Measurements from ENCODE around the gene CDC25B. TPM values are rescaled to one million over a fixed set of nuclear protein-coding genes. Genes with fewer than 3 reads are reported as not detected.

CDC25B gene
- total and polyA plus RNA-seq, 2 of the 13 experiments (the other 11 are each of a cell fraction or from before 2014, with no cell fraction given), result 14.5 to 19.4 TPM

- ATAC-seq (no peak), FAIRE-seq (no peak), DNase-seq (ENCODE audit: low spot score) (no peak)
- Histone ChIP-seq H3K4me1 (ENCODE audit: insufficient read depth, low read length) (peaks cover 25% of the 10 kb centered on the region), H3K36me3 (replicated peaks in 1 of 2; ENCODE audit: control insufficient read depth in 1 of 2, insufficient read depth in 2 of 2, low read length in 2 of 2) (peaks cover 30 to 33% of the 10 kb centered on the region in 2 experiments; a peak in 4 of 5 replicates), H3K4me2 (ENCODE audit: low read depth, low read length) (no peak overlapping the region), H3K27me3 (ENCODE audit: control insufficient read depth in 1 of 2, insufficient read depth in 2 of 2, low read length in 2 of 2) (no peaks in the 10 kb centered on the region), H3K9ac (ENCODE audit: insufficient read depth, low read depth, low read length) (no peak overlapping the region), H3K4me3 (replicated peaks in 1 of 3; ENCODE audit: insufficient read depth in 1 of 3, low read depth in 2 of 3, low read length in 3 of 3) (no peak overlapping the region), H4K20me1 (ENCODE audit: insufficient read depth, low read length) (no peaks in the 10 kb centered on the region), H2AFZ (ENCODE audit: low read length) (no peak overlapping the region), H3K79me2 (ENCODE audit: insufficient read depth, low read length) (peaks cover 10% of the 10 kb centered on the region), H3K9me3 (ENCODE audit: low read length) (no peaks in the 10 kb centered on the region), H3K27ac (ENCODE audit: extremely low read length, insufficient read depth, low read length) (no peak overlapping the region)
- ChIA-PET CTCF (ENCODE audit: low intra/inter-chr PET ratio, low total read pairs) (no interaction called here), POLR2A (interaction anchor here (0.8 to 2.0 kb wide), 3 partner anchors 8 to 21 kb away, joined by 3 to 6 read pairs (median 3); partner anchors contain the start of gene SPEF1)
- BruUV-seq (replicated peaks), result no TSS peak
- 96% methylated on average over 10 of the region's 10 CpGs for WGBS (ENCODE audit: low lambda C conversion rate)
- intact Hi-C loops (cut with micrococcal nuclease; ENCODE audit: unreplicated experiment), result no loop called here
- no peak for TF ChIP-seq ZNF777 (CRISPR knock-in tag; IDR thresholded peaks at IDR 0.05)
- TF ChIP-seq POLR2G (IDR thresholded peaks at IDR 0.05; ENCODE audit: low read depth, low read length), result no peak
- TF ChIP-seq RCOR2 (CRISPR knock-in tag; IDR thresholded peaks at IDR 0.05), result no peak
- TF ChIP-seq ZNF143 (CRISPR knock-in tag; IDR thresholded peaks at IDR 0.05), result no peak
- TF ChIP-seq ZNF317 (CRISPR knock-in tag; IDR thresholded peaks at IDR 0.05), result no peak
- no peak for TF ChIP-seq POGK (CRISPR knock-in tag; conservative IDR thresholded peaks at IDR 0.05)
- in situ Hi-C loops (cut with HindIII; ENCODE audit: extremely low pct_ligation_motif_present, low pct_unique_long_range_greater_than_20kb), result no loop called here
Measured at GRCh38 chr20:3760655-3761348, 35.3 kb upstream of the CDC25B start.

Measured in HepG2 (cell line).